Transverse colon (tissue), 4 donors: ENCODE data around the gene MEGF11. TPM values are rescaled to one million over a fixed set of nuclear protein-coding genes. Genes with fewer than 3 reads are reported as not detected.

ENCODE experiments used
- DNase-seq: peaks from one replicate; pipeline ENCODE4 v3.0.0-alpha.2; 2019
- H3K27ac ChIP-seq, 4 donors: fragments of 200-600 bp; sonication (generic); 2 replicates each; pipeline ENCODE4 v1.5.1; 2016 to 2018; ENCODE audit warnings: inconsistent platforms in 4 of 4
- H3K27me3 ChIP-seq: fragments of 200-600 bp; sonication (generic); 2 replicates; pipeline ENCODE4 v1.5.1; 2017; ENCODE audit warnings: inconsistent platforms
- H3K36me3 ChIP-seq, 4 donors: fragments of 200-600 bp; sonication (generic); 2 replicates each; pipeline ENCODE4 v1.5.1; 2017 to 2019; ENCODE audit warnings: inconsistent platforms in 4 of 4
- H3K4me1 ChIP-seq, 4 donors: fragments of 200-600 bp; sonication (generic); 2 replicates each; pipeline ENCODE4 v1.5.1; 2017 to 2020; ENCODE audit warnings: inconsistent platforms in 4 of 4
- H3K4me3 ChIP-seq, 4 donors: fragments of 200-600 bp; sonication (generic); 1 replicate in 1 of 4; 2 replicates in 3 of 4; pipeline versions ENCODE4 v1.5.1 to v1.6.1; 2017 to 2019; ENCODE audit warnings: inconsistent platforms in 4 of 4
- H3K9me3 ChIP-seq, 2 donors: fragments of 200-600 bp; sonication (generic); 2 replicates each; pipeline ENCODE4 v1.5.1; 2017 to 2019; ENCODE audit warnings: inconsistent platforms in 2 of 2
- CTCF ChIP-seq, 5 experiments: fragments of 200-600 bp in 3 of 5; fragments of 450-650 bp in 2 of 5; sonication (generic) in 3 of 5; IDR thresholded peaks; 1 replicate in 2 of 5; 2 replicates in 3 of 5; pipeline ENCODE4 v1.5.1; 2016 to 2017; ENCODE audit warnings: antibody characterized with exemption in 5 of 5, inconsistent platforms in 3 of 5, mild to moderate bottlenecking in 2 of 5, moderate library complexity in 1 of 5
- EP300 ChIP-seq: sonication (generic); formaldehyde crosslinking; IDR thresholded peaks from one replicate; pipeline ENCODE4 v1.6.1; 2017; ENCODE audit warnings: antibody characterized with exemption, low read depth
- POLR2A ChIP-seq: fragments of 450-650 bp; IDR thresholded peaks from one replicate; pipeline ENCODE4 v1.6.1; 2016; ENCODE audit warnings: antibody characterized with exemption, mild to moderate bottlenecking, moderate library complexity
- POLR2AphosphoS5 ChIP-seq, 3 donors: sonication (generic); formaldehyde crosslinking; IDR thresholded peaks; one replicate each; pipeline ENCODE4 v1.6.1; 2016; ENCODE audit warnings: antibody characterized with exemption in 3 of 3
- WGBS, 2 donors: methylation state at CpG; one replicate each; pipeline ENCODE4 v1.1.5; 2018; ENCODE audit warnings: low coverage in 1 of 2; 5-methylcytosine and 5-hydroxymethylcytosine counted together
- in situ Hi-C, 4 donors: fragments of 200-750 bp; cut with MboI; loops; one replicate each; pipeline versions ENCODE4 v1.15.0 to v1.15.1; 2017; ENCODE audit warnings: low sequenced_read_pairs in 3 of 4, low pct_ligation_motif_present in 1 of 4, low pct_unique_long_range_greater_than_20kb in 1 of 4
- intact Hi-C: fragments of 100-400 bp; cut with DNase I; formaldehyde crosslinking; loops from one replicate; pipeline ENCODE4 v1.15.1; 2023; ENCODE audit warnings: low total_unique reads
- total RNA-seq, 4 donors: library from RNA; depleted of rRNA; stranded (reverse); fragments of >200 nt; gene quantifications; one replicate each; pipeline ENCODE4 v1.1.0, GENCODE V29; 2016

The MEGF11 gene
- total RNA-seq, 4 donors from 2014 or later: 0.16 TPM; not detected in 3

- Histone ChIP-seq H3K36me3 (no peaks in the 10 kb centered on the region), H3K27me3 (no peaks in the 10 kb centered on the region), H3K9me3 (no peaks in the 10 kb centered on the region), H3K4me1 (no peaks in the 10 kb centered on the region), H3K27ac (no peak overlapping the region), H3K4me3 (no peak overlapping the region)
- intact Hi-C loops (no loop called here), in situ Hi-C loops (no loop called here)
- no peak for DNase-seq
- TF ChIP-seq CTCF (IDR thresholded peaks at IDR 0.05) (no peak), POLR2AphosphoS5 (IDR thresholded peaks at IDR 0.05) (no peak), POLR2A (no peak), EP300 (no peak)
- 70 to 81% methylated on average over 3 to 11 of the region's 11 CpGs for WGBS, 2 donors
Observed at GRCh38 chr15:66072616-66073361, 180.8 kb downstream of the MEGF11 start.

- intact Hi-C loops (no loop called here), in situ Hi-C loops (no loop called here)
- no peak for DNase-seq
- Histone ChIP-seq H3K9me3 (no peaks in the 10 kb centered on the region), H3K4me3 (no peak overlapping the region), H3K36me3 (no peaks in the 10 kb centered on the region), H3K27ac (no peak overlapping the region), H3K27me3 (no peaks in the 10 kb centered on the region), H3K4me1 (no peaks in the 10 kb centered on the region)
- TF ChIP-seq EP300: no peak
- TF ChIP-seq POLR2A: no peak
- no peak for TF ChIP-seq CTCF (IDR thresholded peaks at IDR 0.05)
- TF ChIP-seq POLR2AphosphoS5 (IDR thresholded peaks at IDR 0.05): no peak
- WGBS, 2 donors: 81% methylated on average over 7 of the region's 7 CpGs; no CpG with 5 or more reads in 1 of the 2 donors
Observed at GRCh38 chr15:66071921-66072295, 181.6 kb downstream of the MEGF11 start.

- Histone ChIP-seq H3K4me1 (no peaks in the 10 kb centered on the region), H3K9me3 (no peaks in the 10 kb centered on the region), H3K36me3 (no peaks in the 10 kb centered on the region), H3K4me3 (no peak overlapping the region), H3K27ac (no peak overlapping the region), H3K27me3 (no peaks in the 10 kb centered on the region)
- intact Hi-C loops: no loop called here
- no peak for DNase-seq
- WGBS, 2 donors: 60 to 77% methylated on average over 1 to 14 of the region's 14 CpGs
- in situ Hi-C loops: no loop called here
- no peak for TF ChIP-seq POLR2A
- TF ChIP-seq CTCF (IDR thresholded peaks at IDR 0.05): no peak
- TF ChIP-seq EP300: no peak
- TF ChIP-seq POLR2AphosphoS5 (IDR thresholded peaks at IDR 0.05): no peak
Observed at GRCh38 chr15:66071160-66071920, 182.2 kb downstream of the MEGF11 start.

GRCh38 chr15:66070220-66070934 lies 183.2 kb downstream of the MEGF11 start:
- Histone ChIP-seq H3K4me3 (no peak overlapping the region), H3K27me3 (no peaks in the 10 kb centered on the region), H3K9me3 (no peaks in the 10 kb centered on the region), H3K27ac (no peak overlapping the region), H3K36me3 (no peaks in the 10 kb centered on the region), H3K4me1 (no peaks in the 10 kb centered on the region)
- TF ChIP-seq EP300: no peak
- TF ChIP-seq POLR2AphosphoS5 (IDR thresholded peaks at IDR 0.05): no peak
- no peak for TF ChIP-seq CTCF (IDR thresholded peaks at IDR 0.05)
- TF ChIP-seq POLR2A: no peak
- DNase-seq: no peak
- intact Hi-C loops (no loop called here), in situ Hi-C loops (no loop called here)
- 90 to 100% methylated on average over 2 to 7 of the region's 7 CpGs for WGBS, 2 donors
